GM12873 (cell line): ENCODE data around the gene GALM.

Experiments used
- TF ChIP-seq, protein P1 (sequence below): IDR thresholded peaks from 2 replicates; pipeline ENCODE4 v1.5.1; 2012; ENCODE audit warnings: low read depth, mild to moderate bottlenecking, moderate library complexity, low read length, control low read depth; ENCODE audit not compliant: insufficient read depth; ENCODE audit errors: missing control alignments

The GALM gene

DNA sequence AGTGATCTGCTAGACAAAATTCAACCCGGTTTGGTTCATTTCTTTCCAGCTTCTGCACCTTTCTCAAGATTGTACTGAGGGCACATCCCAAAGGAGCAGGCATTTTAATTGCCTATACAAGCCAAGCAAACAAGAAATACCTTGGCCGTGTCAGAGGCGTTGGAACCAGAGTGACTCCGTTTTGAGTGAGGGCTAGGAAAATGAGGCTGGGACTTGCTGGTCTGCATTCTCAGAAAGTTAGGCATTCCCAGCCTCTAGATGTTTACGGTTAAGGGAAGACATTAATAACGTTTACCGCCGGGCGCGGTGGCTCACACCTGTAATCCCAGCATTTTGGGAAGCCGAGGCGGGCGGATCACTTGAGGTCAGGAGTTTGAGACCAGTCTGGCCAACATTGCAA is 110.6 kb downstream of the GALM start:
- TF ChIP-seq, protein P1, sequence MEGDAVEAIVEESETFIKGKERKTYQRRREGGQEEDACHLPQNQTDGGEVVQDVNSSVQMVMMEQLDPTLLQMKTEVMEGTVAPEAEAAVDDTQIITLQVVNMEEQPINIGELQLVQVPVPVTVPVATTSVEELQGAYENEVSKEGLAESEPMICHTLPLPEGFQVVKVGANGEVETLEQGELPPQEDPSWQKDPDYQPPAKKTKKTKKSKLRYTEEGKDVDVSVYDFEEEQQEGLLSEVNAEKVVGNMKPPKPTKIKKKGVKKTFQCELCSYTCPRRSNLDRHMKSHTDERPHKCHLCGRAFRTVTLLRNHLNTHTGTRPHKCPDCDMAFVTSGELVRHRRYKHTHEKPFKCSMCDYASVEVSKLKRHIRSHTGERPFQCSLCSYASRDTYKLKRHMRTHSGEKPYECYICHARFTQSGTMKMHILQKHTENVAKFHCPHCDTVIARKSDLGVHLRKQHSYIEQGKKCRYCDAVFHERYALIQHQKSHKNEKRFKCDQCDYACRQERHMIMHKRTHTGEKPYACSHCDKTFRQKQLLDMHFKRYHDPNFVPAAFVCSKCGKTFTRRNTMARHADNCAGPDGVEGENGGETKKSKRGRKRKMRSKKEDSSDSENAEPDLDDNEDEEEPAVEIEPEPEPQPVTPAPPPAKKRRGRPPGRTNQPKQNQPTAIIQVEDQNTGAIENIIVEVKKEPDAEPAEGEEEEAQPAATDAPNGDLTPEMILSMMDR, result no peak

DNA sequence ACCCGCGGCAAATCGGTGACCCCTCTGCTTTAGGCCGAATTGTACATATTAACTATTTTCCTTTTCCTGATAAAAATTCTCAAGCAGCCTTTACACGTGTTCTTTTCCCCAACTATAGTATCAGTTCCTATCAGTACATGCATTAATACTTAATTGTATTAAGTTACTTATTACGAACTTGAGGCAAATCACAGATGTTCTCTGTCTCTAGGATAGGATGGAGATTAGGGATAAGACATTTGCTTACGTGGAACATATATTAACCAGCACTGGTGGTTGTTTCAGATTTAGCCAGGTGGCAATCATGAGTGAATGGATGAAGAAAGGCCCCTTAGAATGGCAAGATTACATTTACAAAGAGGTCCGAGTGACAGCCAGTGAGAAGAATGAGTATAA is 112.8 kb downstream of the GALM start:
- TF ChIP-seq, protein P1, result no peak

- TF ChIP-seq, protein P1, result no peak
Observed at GRCh38 chr2:38783586-38783985, 117.7 kb downstream of the GALM start.
